ENCODE results near the gene SLC48A1. TPM values are rescaled to one million over a fixed set of nuclear protein-coding genes. Genes with fewer than 3 reads are reported as not detected.

The SLC48A1 gene
- total RNA-seq, 1 donor = 25.1 TPM

DNA sequence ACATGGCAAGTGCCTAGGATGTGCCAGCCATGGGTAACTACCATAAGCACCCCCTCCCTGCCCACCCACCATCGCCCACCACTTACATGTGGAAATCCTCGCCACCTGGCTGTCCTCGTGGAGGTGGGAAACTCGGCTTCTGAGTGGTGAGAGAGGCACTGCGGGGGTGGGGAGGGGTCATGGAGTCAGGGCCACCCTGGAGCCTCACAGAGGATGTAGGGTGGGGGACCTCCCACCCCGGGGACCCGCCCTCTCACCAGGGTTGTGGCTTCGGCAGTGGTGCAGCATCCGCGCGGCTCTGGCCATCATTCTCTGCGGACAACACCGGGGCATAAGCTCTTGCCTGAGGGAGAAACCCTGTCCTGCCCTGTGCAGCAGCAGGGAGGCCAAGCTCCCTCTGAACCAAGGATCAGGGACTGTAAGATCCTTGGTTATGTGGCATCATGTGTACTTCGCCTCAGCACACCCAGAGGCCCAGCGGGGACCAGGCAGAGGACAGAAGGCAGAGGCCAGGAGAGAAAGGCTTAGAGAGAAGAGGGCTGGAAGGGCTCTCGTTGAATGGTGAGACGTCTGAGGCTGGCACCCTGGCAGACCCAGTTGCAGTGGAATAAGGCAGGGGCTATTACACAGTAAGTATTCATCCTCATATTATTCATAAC, 35.0 kb upstream of the SLC48A1 start:
- DNase-seq (ENCODE audit: low read depth) = no peak
- no peak overlapping the region for H3K4me3 ChIP-seq (ENCODE audit: low read depth, low read length)
- TF ChIP-seq CTCF (IDR thresholded peaks at IDR 0.05; ENCODE audit: insufficient read depth, low read length) = no peak

DNA sequence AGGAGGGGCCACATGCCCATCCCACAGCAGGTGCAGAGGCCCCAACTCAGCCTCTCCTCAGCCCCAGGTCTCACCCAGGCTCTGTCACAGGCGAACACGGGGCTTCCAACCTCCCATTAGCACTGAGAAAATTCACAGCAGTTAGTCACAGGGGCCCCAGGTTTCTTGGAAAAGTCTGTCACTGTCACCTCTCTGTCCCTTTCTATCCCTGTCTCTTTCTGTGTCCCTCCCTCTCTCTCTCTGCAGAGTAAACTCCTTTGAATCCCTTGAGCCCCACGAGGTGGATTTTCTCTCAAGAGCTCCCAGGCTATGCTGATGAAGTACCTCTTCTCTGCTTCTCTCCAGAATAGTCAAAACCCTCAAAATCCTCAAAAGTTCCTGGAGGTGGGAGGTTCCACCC, 33.7 kb upstream of the SLC48A1 start:
- H3K4me3 ChIP-seq (ENCODE audit: low read depth, low read length) = no peak overlapping the region
- TF ChIP-seq CTCF (IDR thresholded peaks at IDR 0.05; ENCODE audit: insufficient read depth, low read length) = no peak
- DNase-seq (ENCODE audit: low read depth) = no peak

- H3K4me3 ChIP-seq (ENCODE audit: low read depth, low read length) = no peak overlapping the region
- no peak for DNase-seq (ENCODE audit: low read depth)
- no peak for TF ChIP-seq CTCF (IDR thresholded peaks at IDR 0.05; ENCODE audit: insufficient read depth, low read length)
Measured at GRCh38 chr12:47739979-47740378, 33.1 kb upstream of the SLC48A1 start.

- DNase-seq (ENCODE audit: low read depth) = no peak
- no peak for TF ChIP-seq CTCF (IDR thresholded peaks at IDR 0.05; ENCODE audit: insufficient read depth, low read length)
- H3K4me3 ChIP-seq (ENCODE audit: low read depth, low read length) = no peak overlapping the region
Measured at GRCh38 chr12:47740606-47741339, 32.3 kb upstream of the SLC48A1 start.

DNA sequence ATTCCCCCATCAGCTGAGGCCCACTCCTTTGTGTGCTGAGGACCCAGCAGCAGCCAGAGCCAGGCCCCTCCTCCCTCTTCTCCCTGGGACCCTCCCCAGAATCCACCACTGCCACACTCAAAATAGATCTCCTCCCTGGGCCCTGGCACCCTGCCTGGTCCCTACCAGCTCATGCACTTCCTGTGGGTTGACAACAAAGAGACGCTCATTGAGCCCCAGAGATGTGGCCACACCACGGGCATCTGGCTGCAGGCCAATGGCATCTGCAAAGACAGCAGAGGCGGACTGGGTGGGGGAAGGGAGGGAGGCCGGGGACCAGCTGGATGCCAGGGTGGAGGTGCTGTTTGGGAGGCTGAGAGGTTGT, 31.7 kb upstream of the SLC48A1 start:
- TF ChIP-seq CTCF (IDR thresholded peaks at IDR 0.05; ENCODE audit: insufficient read depth, low read length) = no peak
- DNase-seq (ENCODE audit: low read depth) = no peak
- no peak overlapping the region for H3K4me3 ChIP-seq (ENCODE audit: low read depth, low read length)

- H3K4me3 ChIP-seq (ENCODE audit: low read depth, low read length) = no peak overlapping the region
- TF ChIP-seq CTCF (IDR thresholded peaks at IDR 0.05; ENCODE audit: insufficient read depth, low read length) = peak; percentile 99
- peak; percentile 41 for DNase-seq (ENCODE audit: low read depth)
Measured at GRCh38 chr12:47742253-47742825, 30.7 kb upstream of the SLC48A1 start.
